ENCODE results near the gene ST6GALNAC4.
"Not testable (repeated sequence)": the region's sequence is repeated elsewhere in the genome, so short reads cannot be mapped to it uniquely, and the experiment has no call there.

ST6GALNAC4 gene

DNA sequence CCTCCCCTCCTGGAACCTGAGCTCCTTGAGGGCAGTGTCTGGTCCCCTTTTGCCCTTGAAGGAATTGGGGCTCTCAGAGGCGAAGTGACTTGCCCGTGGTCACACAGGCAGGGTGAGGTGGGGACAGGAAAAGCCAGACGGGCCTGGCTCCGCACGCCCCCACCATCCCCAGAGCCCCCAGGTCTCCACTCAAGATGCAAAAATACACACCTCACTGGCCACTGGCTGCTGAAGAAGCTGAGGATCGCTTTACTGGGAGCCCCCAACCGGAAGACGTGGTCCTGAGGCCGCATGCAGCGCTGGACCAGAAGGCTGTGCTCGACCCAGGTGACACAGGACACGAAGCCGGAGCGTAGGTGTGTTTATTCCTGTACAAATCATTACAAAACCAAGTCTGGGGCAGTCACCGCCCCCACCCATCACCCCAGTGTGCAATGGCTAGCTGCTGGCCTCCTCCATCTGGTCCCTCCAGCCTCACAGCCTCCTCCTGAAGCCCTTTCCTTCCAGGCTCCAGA lies 31.8 kb downstream of the ST6GALNAC4 start:
- no peak for DNase-seq

DNA sequence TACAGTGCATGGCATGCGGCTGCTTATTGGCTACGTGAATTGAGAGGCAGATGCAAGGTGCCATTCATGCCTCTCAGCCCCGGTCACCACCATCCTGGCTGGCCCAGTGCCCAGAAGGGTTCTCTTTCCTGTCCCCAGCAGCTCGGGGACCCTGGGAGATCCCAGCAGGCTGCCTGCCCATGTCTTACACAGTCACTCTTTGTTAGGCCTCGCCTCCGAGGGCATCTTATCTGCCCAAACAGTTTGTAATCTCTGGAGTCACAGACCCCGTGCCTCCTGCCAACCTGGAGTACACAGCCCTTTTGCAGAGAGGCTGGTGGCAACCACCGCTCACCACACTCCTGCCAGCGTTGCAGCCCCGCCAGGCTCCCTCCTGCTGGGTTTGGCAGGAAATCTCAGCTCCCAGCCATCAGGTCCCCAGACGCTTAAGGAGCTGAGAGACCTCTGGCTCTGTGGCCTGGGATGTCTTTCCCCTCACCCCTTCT lies 32.4 kb downstream of the ST6GALNAC4 start:
- DNase-seq, result no peak

DNA sequence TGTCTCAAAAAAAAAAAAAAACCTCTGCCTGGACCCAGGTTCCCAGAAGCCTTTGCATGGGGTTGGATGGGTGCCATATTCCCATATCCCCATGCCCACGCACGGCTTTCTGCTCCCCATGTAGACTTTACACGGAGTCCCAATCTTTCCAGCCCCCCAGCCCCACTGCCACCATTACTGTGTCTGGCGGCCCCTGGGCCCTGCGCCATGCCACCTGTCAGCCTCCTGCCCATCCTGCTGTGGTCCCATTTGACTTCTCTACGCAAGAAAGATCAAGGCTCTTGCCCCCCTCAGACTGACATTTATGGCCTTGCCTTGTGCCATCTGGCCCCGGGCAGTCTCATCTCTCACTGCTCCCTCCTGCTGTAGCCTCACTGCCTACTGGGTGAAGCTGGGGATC lies 32.9 kb downstream of the ST6GALNAC4 start:
- no peak for DNase-seq

DNA sequence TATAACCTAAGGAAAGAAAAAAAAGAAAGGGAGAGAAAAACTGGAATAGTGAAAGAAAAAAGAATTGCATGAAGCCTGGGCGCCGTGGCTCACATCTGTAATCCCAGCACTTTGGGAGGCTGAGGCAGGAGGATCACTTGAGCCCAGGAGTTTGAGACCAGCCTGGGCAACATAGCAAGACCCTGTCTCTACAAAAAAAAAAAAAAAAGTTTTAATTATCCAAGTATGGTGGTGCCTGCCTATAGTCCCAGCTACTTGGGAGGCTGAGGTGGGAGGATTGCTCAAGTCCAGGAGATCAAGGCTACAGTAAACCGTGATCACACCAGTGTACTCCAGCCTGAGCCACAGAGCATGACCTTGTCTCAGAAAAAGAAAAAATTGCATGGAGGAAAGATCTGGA lies 35.1 kb downstream of the ST6GALNAC4 start:
- DNase-seq, result not testable (repeated sequence)

DNA sequence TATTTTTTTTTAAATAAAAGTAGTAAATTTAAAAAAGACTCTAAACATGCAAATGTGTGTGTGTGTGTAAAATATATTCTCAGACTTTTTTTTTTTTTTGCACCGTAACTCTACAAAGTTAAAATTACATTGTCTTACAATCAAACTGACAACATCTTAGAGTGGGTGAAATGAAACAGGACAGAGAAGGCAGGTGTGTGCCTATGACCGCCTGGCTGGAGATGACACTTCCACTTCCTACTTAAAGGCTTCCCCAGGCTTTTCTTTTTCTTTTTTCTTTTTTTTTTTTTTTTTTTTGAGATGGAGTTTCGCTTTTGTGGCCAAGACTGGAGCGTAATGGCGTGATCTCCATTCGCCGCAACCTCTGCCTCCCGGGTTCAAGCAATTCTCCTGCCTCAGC lies 36.7 kb downstream of the ST6GALNAC4 start:
- DNase-seq, result no peak

DNA sequence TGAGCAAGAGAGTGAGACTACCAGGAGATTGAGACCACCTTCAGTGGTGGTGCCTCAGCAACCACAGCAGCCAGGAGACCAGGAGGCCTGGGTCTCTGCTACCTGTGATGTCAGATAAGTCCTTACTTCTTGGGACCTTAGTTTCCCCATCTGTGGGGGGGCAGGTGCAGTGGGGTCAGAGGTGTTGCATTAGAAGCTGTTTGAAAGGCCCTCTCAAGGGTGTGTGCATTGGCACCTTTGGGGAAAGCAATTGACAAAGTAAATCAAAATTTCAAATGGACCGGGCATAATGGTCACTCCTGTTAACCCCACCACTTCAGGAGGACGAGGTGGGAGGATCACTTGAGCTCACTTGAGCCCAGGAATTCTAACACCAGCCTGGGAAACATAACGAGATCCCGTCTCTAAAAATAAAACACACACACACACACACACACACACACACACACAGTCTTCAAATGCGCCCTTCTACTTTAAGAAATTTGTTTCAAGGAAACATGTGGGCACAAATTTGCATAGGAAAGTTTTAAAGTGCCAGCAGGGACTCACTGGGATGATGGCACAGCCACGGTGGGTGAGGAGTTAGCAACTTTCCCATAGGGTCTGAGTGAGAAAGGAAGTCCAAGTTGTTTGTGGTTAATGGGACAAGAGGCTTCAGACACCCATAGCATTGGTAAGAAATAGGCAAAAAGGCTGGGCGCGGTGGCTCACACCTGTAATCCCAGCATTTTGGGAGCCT lies 38.0 kb downstream of the ST6GALNAC4 start:
- DNase-seq, result no peak

DNA sequence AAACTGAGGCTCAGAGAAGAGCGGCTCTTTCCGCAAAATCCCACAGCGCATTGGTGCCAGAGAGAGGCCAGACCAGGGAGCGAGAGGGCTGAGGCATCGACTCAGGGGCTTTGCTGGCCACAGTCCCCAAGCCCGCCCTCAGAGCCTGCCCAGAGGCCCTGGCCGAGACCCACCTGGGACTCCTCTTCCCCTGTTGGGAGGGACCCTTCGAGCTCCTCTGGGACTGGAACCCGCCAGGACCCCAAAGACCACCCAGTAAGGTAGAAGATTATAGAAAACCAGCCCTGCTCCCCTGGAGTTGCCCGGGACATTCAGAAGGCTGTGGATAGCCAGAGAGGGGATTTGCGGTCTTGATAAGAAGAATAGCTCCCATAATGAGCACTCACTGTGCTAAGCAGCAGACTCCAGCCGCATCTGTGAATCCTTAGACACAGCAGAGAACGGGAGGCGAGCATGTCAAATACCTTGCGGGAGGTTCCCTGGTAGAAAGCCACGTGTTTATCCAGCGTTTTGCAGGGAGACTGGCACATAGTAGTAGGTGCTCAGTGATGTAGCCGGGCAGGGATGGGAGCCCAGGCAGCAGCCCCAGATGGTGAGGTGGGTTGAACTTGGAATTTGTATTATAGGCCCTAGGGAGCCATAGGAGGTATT lies 38.7 kb downstream of the ST6GALNAC4 start:
- no peak for DNase-seq

DNA sequence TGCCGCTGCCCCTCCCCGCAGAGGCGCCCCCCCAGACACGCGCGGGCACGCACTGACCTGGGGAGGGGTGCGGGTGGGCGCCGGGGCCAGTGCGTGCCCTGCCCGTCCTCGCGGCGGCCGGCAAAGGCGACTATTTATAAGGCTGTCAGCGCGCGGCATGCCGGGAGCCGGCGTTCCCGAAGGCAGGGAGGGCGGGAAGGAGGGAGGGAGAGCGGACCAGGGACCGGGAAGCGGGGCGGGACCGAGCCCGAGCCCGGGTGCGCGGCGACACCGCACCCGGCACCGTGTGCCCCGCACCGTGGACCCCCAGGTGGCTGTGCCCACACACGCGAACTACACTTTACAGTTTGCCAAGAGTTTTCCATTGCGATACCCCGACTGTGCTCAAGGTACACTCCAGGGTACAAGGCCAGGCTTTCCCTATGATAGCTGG lies 39.3 kb downstream of the ST6GALNAC4 start, which contains the start of gene AK1:
Gene AK1, minus strand, starts transcription at position 110 of the 433 bp plus-strand sequence. CDS start 3,058 bp downstream, outside the sequence.
- DNase-seq, result no peak

DNA sequence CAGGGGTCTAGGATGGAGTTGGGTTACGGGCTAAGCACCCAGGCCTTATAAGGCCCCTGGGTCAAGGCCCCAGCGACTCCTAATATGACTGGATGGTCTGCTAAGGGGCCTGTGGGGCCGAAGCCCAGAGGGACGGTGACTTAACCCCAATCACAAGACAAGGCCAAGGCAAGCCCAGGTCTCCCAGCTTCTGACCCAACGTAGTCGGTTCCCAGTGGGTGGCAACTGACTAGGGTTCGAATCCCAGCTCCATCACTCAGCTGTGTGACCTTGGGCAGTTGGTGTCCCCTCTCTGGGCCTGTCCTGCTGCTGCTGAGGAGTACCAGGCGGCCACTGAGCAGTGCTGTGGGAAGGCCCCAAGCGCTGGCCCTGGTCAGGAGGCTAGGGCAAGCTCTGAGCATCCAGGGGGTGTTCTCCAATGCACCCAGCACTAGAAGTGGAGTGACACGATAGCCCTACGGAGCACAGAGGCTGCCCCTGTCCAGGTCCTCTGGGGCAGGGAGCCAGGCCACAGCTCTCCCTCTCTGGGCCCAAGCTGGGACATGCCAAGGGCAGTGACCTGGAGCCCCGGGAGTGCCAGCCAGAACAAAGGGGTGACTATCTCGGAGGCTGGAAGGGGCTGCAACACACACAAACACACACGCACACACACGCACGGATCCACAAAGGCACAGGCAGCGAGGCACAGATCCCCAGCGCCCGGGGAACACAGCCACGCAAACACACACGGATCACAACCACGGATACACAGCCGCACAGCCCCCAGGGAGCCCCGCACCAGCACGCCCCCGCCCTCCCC lies 39.9 kb downstream of the ST6GALNAC4 start:
- no peak for DNase-seq

DNA sequence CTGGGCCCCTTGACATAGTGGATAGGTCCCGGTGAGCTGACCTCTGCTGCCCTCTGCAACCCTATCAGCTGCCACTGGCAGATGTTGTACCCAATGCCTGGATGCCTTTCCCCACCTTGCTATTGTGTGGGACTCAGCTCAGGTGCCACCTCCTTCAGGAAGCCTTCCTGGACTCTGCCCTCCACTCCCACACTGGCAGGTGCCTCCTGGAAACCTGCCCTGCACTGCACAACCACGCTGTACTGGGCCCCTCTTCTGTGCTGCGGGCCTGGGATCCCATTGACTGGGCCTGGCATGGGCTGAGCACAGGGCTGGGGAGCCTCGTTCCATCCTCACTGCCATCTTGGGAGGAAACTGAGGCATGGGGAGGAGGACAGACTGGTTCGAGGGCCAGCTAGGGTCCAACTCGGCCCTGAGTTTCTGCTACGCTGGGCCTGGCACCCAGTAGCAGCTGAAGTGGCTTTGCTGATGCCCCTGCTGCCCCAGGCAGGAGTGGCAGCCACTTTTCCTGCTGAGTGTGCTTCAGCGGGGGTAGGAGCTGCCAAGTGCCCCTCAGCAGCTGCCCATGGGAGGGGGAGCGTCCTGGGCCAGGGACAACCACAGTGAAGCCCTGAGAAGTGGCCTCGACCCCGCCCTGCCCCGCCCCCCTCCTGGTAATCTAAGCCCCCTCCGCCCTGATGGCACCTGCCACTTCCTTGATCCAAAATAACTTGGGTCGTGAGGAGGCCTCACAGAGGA lies 40.6 kb downstream of the ST6GALNAC4 start:
- no peak for DNase-seq

DNA sequence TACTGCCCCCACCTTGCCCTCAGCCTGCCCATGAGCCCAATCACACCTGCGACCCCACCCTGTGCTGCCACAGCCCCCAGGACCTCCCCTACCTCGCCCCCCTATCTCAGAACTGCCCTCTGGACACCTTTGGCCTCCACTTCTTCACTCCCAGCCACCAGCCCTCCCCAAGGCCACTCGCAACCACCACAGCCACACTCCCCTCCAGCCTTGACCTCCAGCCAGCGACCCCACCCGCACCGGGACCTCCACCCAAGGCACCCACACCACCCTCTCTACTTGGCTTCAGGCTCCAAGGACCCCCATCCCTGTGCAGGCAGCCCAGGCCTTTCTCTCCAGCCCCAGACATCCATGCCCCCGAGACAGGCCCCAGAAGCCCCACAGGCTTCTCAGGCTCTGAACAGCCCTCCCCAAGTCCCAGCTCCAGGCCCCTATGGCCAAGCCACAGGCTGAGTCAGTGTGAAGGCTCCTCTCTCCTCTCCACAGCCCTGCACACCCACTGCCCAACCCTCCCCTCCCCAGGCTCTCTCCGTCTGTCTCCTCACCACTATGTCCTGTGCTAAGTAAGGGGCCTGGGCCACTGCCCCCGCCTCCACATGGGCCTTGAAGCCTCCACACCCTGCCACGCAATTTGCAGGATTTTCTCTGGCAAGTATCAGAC lies 41.4 kb downstream of the ST6GALNAC4 start:
- DNase-seq, result no peak

DNA sequence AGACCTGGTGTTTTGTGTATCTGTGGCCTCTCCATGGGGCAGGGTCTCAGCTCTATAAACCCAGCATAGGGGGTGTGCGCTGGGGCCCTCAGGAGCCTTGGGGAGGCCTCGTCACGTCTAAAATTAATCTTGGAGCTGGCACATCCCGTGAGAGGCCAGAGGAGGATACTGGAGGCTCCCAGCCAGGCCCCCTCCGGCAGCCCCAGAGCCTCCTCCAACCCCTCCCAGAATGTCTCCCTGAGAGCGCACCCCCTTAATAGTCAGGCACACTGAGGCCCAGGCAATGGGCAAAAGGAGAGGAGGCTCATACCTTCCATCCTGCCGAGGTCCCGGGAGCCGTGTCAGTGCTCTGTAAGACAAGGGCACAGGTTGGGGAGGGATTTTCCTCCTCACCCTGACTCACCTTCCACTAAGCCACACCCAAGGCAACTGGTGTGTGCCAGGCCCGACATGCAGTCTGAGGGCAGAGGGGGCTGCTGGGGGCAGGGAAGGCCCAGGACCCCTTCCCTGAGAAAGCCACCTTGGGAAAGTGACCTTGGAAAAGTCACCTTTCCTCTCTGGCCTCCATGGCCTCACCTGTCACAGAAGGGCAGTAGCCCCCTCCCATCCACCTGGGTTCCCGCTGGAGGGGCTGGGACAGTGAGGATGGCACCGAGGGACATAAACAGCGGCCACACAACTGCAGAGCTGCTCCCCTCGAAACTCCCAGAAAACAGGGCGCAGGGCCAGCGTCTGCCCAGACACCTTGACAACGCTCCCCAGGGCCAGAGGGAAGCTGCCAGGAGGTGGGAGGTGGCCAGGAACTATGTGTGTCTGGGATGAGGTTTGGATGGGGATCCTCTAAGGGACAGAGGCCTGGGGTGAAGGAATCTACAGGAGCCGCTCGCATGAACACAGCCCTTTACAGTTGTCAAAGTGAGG lies 42.3 kb downstream of the ST6GALNAC4 start:
- no peak for DNase-seq

DNA sequence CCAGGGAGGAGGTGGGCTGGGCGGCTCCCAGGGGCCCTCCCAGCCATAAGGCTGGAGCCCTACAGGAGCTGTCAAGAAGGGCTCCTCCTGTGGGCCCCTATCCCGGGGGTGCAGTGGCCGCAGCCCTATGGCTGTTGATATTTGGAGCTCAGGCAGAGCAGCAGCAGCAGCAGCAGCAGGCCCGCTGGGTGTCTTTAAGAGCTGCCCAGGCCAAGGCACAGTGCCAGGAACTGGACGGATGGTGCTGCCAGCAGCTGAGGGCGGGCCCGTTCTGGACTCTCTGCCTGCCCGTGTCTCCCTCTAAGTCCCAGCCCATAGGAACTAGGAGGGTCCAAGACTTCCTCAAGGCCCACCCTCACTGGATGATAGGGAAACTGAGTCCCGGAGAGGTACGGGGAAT lies 43.0 kb downstream of the ST6GALNAC4 start:
- DNase-seq, result no peak

DNA sequence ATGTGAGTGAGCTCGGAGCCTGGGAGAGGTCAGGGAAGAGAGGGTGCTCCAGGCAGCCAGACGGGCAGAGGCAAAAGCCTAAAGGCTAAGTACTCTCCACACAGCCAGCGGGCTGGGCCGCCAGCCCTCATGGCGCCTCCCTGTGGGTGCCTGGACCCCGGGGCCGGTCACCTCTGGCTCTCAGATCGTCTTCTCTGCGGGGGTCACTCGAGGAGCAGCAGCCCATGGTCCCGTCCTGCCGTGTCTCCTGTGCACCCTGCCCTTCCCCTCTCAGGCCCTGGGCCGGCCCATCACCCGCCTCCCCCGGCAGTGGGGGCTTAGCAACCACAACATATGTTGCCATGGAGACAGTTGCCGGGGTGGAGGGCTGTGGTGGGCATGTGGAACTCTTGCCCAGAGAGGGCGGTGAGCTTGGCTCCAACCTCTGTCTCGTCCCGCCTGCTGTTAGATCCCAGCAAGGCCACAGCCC lies 43.6 kb downstream of the ST6GALNAC4 start:
- DNase-seq, result no peak

DNA sequence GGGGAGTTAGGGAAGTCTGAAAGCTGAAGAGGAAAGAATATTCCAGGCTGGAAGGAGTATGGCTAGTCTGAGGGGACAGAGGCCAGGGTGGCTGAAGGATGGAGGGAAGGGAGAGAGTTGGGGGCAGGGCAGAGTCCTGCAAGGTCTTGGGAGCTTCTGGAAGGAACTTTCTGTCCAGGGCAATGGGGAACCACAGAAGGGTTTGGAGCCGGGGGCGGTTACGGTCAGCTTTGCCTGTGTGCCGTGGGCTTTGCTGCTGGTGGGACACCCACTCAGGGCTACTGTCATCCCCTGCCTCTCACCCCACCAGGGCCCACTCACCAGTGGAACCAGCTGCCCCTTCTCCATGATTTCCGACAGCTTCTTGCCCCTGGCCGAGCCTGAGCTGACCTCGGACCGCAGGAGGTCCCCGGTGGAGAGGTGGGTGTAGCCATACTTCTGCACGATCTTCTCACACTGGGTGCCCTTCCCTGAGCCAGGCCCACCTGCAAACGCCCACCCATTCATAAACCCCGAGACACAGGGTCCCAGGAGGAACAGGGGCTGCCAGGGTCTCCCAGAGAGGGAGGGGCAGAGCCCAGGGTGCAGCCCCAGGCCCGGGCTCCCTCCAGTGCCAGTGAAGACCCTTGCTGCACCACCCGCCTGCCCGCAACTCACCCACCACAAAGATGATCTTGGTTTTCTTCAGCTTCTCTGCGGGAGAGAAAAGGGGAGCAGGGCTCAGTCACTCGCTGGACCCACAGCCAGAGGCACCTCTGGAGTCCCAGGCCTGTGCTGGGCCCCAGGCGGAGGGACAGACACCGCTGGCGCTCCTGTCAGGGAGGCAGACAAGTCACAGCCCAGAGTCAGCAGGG lies 44.2 kb downstream of the ST6GALNAC4 start:
- no peak for DNase-seq

DNA sequence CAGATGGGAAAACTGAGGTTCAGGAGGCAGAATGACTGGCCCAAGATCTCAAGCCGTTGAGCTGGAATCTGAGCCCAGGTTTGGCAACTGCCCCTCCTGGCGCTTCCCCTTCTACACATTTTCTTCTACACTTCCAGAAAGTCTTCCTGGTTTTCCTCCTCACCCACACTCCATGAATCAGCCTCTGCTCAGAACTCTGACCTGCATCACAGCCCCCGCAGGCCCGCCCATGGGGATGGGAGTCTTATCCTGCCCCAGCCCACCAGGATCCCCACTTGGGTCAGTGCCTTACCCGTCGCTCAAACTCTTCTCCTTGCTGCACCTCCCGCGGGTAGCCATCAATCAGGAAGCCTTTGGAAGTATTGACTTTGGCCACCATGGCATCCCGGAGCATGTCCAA lies 45.3 kb downstream of the ST6GALNAC4 start:
- DNase-seq, result no peak

DNA sequence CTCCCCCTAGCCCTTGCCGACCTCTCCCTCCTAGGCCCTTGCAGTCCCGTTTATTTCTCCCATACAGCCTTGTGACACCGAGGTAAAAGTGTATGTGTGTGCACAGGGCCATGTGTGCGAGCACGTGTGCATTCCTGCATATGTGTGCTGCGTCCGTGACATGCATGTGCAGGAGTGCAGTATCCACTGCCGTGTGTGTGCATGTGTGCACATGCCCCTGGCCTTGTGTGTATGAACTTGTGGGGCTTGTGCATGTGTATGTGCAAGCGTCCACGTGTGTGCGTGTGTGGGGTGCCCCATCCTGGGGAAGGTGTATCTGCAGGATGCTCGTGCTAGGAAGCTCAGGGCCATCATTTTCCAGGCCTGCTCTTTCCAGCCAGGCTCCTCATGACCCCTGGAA lies 46.0 kb downstream of the ST6GALNAC4 start:
- no peak for DNase-seq

DNA sequence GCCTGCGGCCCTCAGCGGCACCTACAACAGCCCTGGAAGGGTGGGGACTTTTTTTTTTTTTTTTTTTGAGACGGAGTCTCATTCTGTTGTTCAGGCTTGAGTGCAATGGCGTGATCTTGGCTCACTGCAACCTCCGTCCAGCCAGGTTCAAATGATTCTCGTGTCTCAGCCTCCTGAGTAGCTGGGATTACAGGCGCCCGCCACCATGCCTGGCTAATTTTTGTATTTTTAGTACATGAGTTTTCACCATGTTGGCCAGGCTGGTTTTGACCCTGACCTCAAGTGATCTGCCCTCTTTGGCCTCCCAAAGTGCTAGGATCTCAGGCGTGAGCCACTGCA lies 46.7 kb downstream of the ST6GALNAC4 start:
- DNase-seq, result not testable (repeated sequence)

DNA sequence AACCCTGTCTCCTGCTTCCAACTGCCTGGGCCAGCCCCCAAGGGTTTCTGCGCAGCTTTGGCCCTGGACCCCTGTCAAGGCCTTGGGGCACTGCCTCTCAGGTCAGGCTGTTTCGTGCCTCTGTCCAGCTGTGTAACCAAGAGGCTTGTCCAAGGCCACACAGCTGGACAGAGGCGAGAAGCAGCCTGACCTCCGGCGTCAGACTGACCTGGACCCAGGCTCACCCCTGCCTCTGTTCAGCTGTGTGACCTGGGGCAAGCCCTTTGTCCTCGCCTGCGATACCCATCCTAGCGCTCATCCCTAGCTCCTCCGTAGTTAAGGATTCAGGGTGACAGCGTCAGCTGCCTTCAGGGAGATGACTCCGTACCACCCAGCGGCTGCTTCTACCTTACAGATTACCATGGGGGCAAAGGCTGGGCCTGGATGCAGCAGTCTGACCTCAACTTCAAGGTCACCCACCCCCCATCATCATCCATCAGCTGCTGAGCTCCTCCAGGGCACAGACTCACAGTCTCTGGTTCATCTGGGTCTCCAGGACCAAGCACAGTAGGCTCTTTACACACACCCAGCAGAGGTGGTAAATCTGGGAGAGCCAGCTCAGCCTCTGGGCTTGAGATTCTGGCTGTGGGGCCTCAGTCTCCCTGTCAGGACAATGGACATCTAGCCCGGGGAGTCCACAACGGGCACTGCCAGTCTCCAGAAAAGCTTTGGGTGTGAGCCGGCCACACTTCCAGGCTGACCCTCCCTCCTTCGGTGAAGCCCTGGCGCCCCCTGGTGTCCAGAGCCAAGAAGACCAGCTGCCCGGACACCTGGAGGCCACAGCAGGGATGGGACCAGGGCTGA lies 47.3 kb downstream of the ST6GALNAC4 start:
- DNase-seq, result peak; percentile 62
